Measurements from ENCODE around the gene MUS81.

The MUS81 gene

GRCh38 chr11:65861533-65862183, 1.4 kb downstream of the MUS81 start:
- TF ChIP-seq ARNT (IDR thresholded peaks at IDR 0.05) (no peak), L3MBTL2 (conservative IDR thresholded peaks at IDR 0.05) (no peak), SUZ12 (IDR thresholded peaks at IDR 0.05) (no peak), CTBP1 (IDR thresholded peaks at IDR 0.05; ENCODE audit: borderline replicate concordance) (no peak), FOXM1 (IDR thresholded peaks at IDR 0.05; ENCODE audit: borderline replicate concordance) (no peak), NFRKB (IDR thresholded peaks at IDR 0.05) (no peak), ELF4 (IDR thresholded peaks at IDR 0.05) (no peak)
- no peak for DNase-seq (ENCODE audit: extremely low spot score)
- ChIA-PET POLR2A (interaction anchor here (0.7 to 17.2 kb wide), 7 partner anchors 8 to 258 kb away, joined by 3 to 289 read pairs (median 23); partner anchors contain the start of genes CCDC85B, FIBP and RNASEH2C), CTCF (interaction anchor here (0.6 to 3.7 kb wide), 3 partner anchors 23 to 44 kb away, joined by 4 to 59 read pairs (median 4); partner anchors contain the start of genes CCDC85B and FIBP)

GRCh38 chr11:65862191-65862735, 2.0 kb downstream of the MUS81 start:
- ChIA-PET POLR2A (interaction anchor here (3.4 to 17.2 kb wide), 3 partner anchors 8 to 142 kb away, joined by 23 to 289 read pairs (median 97); partner anchors contain the start of genes CCDC85B, FIBP and RNASEH2C), CTCF (no interaction called here)
- TF ChIP-seq ZNF384 (IDR thresholded peaks at IDR 0.05) (no peak), L3MBTL2 (conservative IDR thresholded peaks at IDR 0.05) (no peak), LEF1 (IDR thresholded peaks at IDR 0.05; ENCODE audit: borderline replicate concordance) (no peak), FOXM1 (IDR thresholded peaks at IDR 0.05; ENCODE audit: borderline replicate concordance) (no peak), FOXA1 (IDR thresholded peaks at IDR 0.05) (no peak), PKNOX1 (IDR thresholded peaks at IDR 0.05) (no peak), BHLHE40 (IDR thresholded peaks at IDR 0.05; ENCODE audit: borderline replicate concordance) (no peak), NFRKB (IDR thresholded peaks at IDR 0.05) (no peak), ARNT (IDR thresholded peaks at IDR 0.05) (no peak), ELF4 (IDR thresholded peaks at IDR 0.05) (no peak), CTBP1 (IDR thresholded peaks at IDR 0.05; ENCODE audit: borderline replicate concordance) (no peak)
- DNase-seq (ENCODE audit: extremely low spot score): no peak

- ChIA-PET POLR2A (interaction anchor here (17.2 kb wide), 1 partner anchor 26 kb away, joined by 289 read pairs; the partner anchor contains the start of genes CCDC85B and FIBP), CTCF (interaction anchor here (1.2 kb wide), 1 partner anchor 25 kb away, joined by 3 read pairs; the partner anchor contains the start of gene FIBP)
- TF ChIP-seq TARDBP (IDR thresholded peaks at IDR 0.05): no peak
- no peak for TF ChIP-seq SUZ12 (IDR thresholded peaks at IDR 0.05)
- no peak for TF ChIP-seq L3MBTL2 (conservative IDR thresholded peaks at IDR 0.05)
- TF ChIP-seq FOXA1 (IDR thresholded peaks at IDR 0.05): no peak
- no peak for TF ChIP-seq ARNT (IDR thresholded peaks at IDR 0.05)
- TF ChIP-seq NFRKB (IDR thresholded peaks at IDR 0.05): no peak
- no peak for TF ChIP-seq FOXK2 (IDR thresholded peaks at IDR 0.05)
- no peak for TF ChIP-seq HDGF (IDR thresholded peaks at IDR 0.05; ENCODE audit: borderline replicate concordance)
- TF ChIP-seq LEF1 (IDR thresholded peaks at IDR 0.05; ENCODE audit: borderline replicate concordance): no peak
- DNase-seq (ENCODE audit: extremely low spot score): no peak
Observed at GRCh38 chr11:65862941-65863888, 3.0 kb downstream of the MUS81 start.

GRCh38 chr11:65863889-65864705, 3.9 kb downstream of the MUS81 start:
- CTCF ChIA-PET: interaction anchor here (1.2 kb wide), 1 partner anchor 24 kb away, joined by 3 read pairs; the partner anchor contains the start of gene FIBP

More at GRCh38 chr11:65863889-65864705, 3.9 kb downstream of the MUS81 start:
- DNase-seq (ENCODE audit: extremely low spot score): no peak
- TF ChIP-seq ELF4 (IDR thresholded peaks at IDR 0.05): no peak
- no peak for TF ChIP-seq FOXA1 (IDR thresholded peaks at IDR 0.05)
- no peak for TF ChIP-seq L3MBTL2 (conservative IDR thresholded peaks at IDR 0.05)
- no peak for TF ChIP-seq ARNT (IDR thresholded peaks at IDR 0.05)
- no peak for TF ChIP-seq NFRKB (IDR thresholded peaks at IDR 0.05)
- no peak for TF ChIP-seq LEF1 (IDR thresholded peaks at IDR 0.05; ENCODE audit: borderline replicate concordance)
- no peak for TF ChIP-seq PKNOX1 (IDR thresholded peaks at IDR 0.05)
- TF ChIP-seq BHLHE40 (IDR thresholded peaks at IDR 0.05; ENCODE audit: borderline replicate concordance): no peak
- no peak for TF ChIP-seq TARDBP (IDR thresholded peaks at IDR 0.05)
- TF ChIP-seq CTBP1 (IDR thresholded peaks at IDR 0.05; ENCODE audit: borderline replicate concordance): no peak
- TF ChIP-seq SP1 (IDR thresholded peaks at IDR 0.05): no peak
- TF ChIP-seq FOXM1 (IDR thresholded peaks at IDR 0.05; ENCODE audit: borderline replicate concordance): no peak
- no peak for TF ChIP-seq ZNF384 (IDR thresholded peaks at IDR 0.05)
- no peak for TF ChIP-seq FOXK2 (IDR thresholded peaks at IDR 0.05)
- no peak for TF ChIP-seq HDGF (IDR thresholded peaks at IDR 0.05; ENCODE audit: borderline replicate concordance)
- no peak for TF ChIP-seq SUZ12 (IDR thresholded peaks at IDR 0.05)
- POLR2A ChIA-PET: interaction anchor here (17.2 kb wide), 1 partner anchor 25 kb away, joined by 289 read pairs; the partner anchor contains the start of genes CCDC85B and FIBP

Measured in HEK293T (cell line).